Esophagus squamous epithelium (tissue), 5 donors: ENCODE results near the gene SRF. TPM values are rescaled to one million over a fixed set of nuclear protein-coding genes. Genes with fewer than 3 reads are reported as not detected.

Source experiments
- DNase-seq: peaks from one replicate; lab custom pipeline; 2025; lab: John Stamatoyannopoulos, UW
- H3K27ac ChIP-seq, 4 donors: fragments of 200-600 bp; sonication (generic); one replicate each; pipeline ENCODE4 v1.5.1; 2016 to 2019; ENCODE audit warnings: mild to moderate bottlenecking in 1 of 4
- H3K27me3 ChIP-seq, 4 donors: fragments of 200-600 bp; sonication (generic); 1 replicate in 3 of 4; 2 replicates in 1 of 4; pipeline versions ENCODE4 v1.5.1 to v1.6.0; 2017 to 2021; ENCODE audit warnings: antibody characterized with exemption in 1 of 4
- H3K36me3 ChIP-seq, 3 donors: fragments of 200-600 bp; sonication (generic); one replicate each; pipeline ENCODE4 v1.5.1; 2016 to 2019
- H3K4me1 ChIP-seq, 3 donors: fragments of 200-600 bp; sonication (generic); one replicate each; pipeline ENCODE4 v1.5.1; 2017 to 2019
- H3K4me3 ChIP-seq, 4 donors: fragments of 200-600 bp; sonication (generic); 1 replicate in 3 of 4; 2 replicates in 1 of 4; pipeline ENCODE4 v1.5.1; 2016 to 2019; ENCODE audit warnings: mild to moderate bottlenecking in 2 of 4, moderate library complexity in 1 of 4
- H3K9me3 ChIP-seq, 3 donors: fragments of 200-600 bp; sonication (generic); one replicate each; pipeline ENCODE4 v1.5.1; 2016 to 2019
- CTCF ChIP-seq, 6 experiments: fragments of 450-650 bp in 4 of 6; fragments of 200-600 bp in 2 of 6; sonication (generic) in 2 of 6; IDR thresholded peaks; one replicate each; pipeline ENCODE4 v1.5.1; 2016 to 2019; ENCODE audit warnings: antibody characterized with exemption in 6 of 6, mild to moderate bottlenecking in 4 of 6, moderate library complexity in 4 of 6
- POLR2A ChIP-seq, 4 donors: fragments of 450-650 bp; IDR thresholded peaks; one replicate each; pipeline ENCODE4 v1.6.1; 2017; ENCODE audit warnings: antibody characterized with exemption in 4 of 4, mild to moderate bottlenecking in 4 of 4, moderate library complexity in 3 of 4
- WGBS, 2 donors: methylation state at CpG; one replicate each; pipeline ENCODE4 v1.1.5; 2018; 5-methylcytosine and 5-hydroxymethylcytosine counted together
- intact Hi-C: fragments of 100-400 bp; cut with DNase I; formaldehyde crosslinking; loops from one replicate; pipeline ENCODE4 v1.15.0; 2022
- total RNA-seq, 4 donors: library from RNA; depleted of rRNA; stranded (reverse); fragments of >200 nt; gene quantifications; one replicate each; pipeline ENCODE4 v1.1.0, GENCODE V29; 2016
- donor health status: DM: yes; HTN: yes; CAD: no.

The SRF gene
- total RNA-seq, 4 donors from 2014 or later, result 22.0 to 38.9 (median 35.3) TPM

DNA sequence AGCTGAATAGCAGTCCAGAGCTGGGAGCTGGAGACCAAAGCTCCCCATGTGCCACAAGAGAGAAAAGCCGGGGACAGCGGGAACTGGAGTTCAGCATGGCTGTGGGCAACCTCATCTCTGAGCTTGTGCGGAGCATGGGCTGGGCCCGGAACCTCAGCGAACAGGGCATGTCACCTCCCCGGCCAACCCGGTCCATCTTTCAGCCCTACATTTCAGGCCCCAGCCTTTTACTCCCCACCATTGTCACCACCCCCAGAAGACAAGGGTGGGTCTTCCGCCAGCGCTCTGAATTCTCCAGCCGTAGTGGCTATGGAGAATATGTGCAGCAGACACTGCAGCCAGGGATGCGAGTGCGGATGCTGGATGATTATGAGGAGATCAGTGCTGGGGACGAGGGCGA lies 14.9 kb downstream of the SRF start:
- intact Hi-C loops, result no loop called here
- 93 to 96% methylated on average over 10 to 13 of the region's 14 CpGs for WGBS, 2 donors
- Histone ChIP-seq H3K9me3 (no peaks in the 10 kb centered on the region), H3K36me3 (peaks cover 0 to 65% (median 12%) of the 10 kb centered on the region in 3 donors), H3K4me1 (peaks cover 7 to 70% (median 37%) of the 10 kb centered on the region in 3 donors), H3K27ac (peak overlapping the region in 3 of 4 donors; percentile 64 to 79 (median 71)), H3K4me3 (no peak overlapping the region), H3K27me3 (no peaks in the 10 kb centered on the region)
- no peak for DNase-seq
- TF ChIP-seq CTCF (IDR thresholded peaks at IDR 0.05), result no peak
- TF ChIP-seq POLR2A (IDR thresholded peaks at IDR 0.05), result no peak

- 42 to 62% methylated on average over 1 to 4 of the region's 4 CpGs for WGBS, 2 donors
- no peak for DNase-seq
- Histone ChIP-seq H3K9me3 (no peaks in the 10 kb centered on the region), H3K36me3 (peaks cover 0 to 69% (median 12%) of the 10 kb centered on the region in 3 donors), H3K4me3 (no peak overlapping the region), H3K4me1 (peaks cover 7 to 64% (median 32%) of the 10 kb centered on the region in 3 donors), H3K27me3 (no peaks in the 10 kb centered on the region), H3K27ac (peak overlapping the region; percentile 57 to 79 (median 68))
- intact Hi-C loops, result no loop called here
- TF ChIP-seq POLR2A (IDR thresholded peaks at IDR 0.05), result no peak
- TF ChIP-seq CTCF (IDR thresholded peaks at IDR 0.05), result no peak
These were observed 15.6 kb downstream of the SRF start for GRCh38 chr6:43186706-43187105.

- DNase-seq, result no peak
- Histone ChIP-seq H3K4me3 (no peak overlapping the region), H3K27ac (peak overlapping the region in 1 of 4 donors; percentile 79), H3K9me3 (no peaks in the 10 kb centered on the region), H3K27me3 (no peaks in the 10 kb centered on the region), H3K36me3 (peaks cover under 1 to 80% (median 12%) of the 10 kb centered on the region in 3 donors), H3K4me1 (peaks cover 7 to 56% (median 29%) of the 10 kb centered on the region in 3 donors)
- intact Hi-C loops, result no loop called here
- WGBS, 2 donors, result 63 to 93% methylated on average over 1 to 3 of the region's 7 CpGs
- TF ChIP-seq POLR2A (IDR thresholded peaks at IDR 0.05) (no peak), CTCF (IDR thresholded peaks at IDR 0.05) (no peak)
These were observed 16.8 kb downstream of the SRF start for GRCh38 chr6:43187821-43188220.

DNA sequence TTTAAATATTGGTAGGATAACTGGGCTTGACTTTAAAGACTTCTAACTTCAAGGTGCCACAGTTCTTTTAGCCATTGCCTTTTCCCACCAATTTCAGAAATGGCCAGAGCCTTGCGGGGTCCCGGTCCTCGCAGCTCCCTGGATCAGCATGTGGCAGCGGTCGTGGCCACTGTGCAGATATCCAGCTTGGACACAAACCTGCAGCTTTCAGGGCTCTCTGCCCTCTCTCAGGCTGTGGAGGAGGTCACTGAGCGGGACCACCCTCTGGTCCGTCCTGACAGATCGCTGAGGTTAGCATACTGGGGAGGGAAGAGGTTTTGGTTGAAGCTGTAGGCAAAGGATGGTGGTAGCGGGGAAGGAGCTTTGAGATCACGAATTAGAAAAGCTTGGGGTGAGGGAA lies 17.4 kb downstream of the SRF start:
- TF ChIP-seq POLR2A (IDR thresholded peaks at IDR 0.05), result no peak
- TF ChIP-seq CTCF (IDR thresholded peaks at IDR 0.05), result no peak
- Histone ChIP-seq H3K36me3 (peaks cover 6 to 86% (median 15%) of the 10 kb centered on the region in 3 donors), H3K4me3 (no peak overlapping the region), H3K27ac (no peak overlapping the region), H3K27me3 (no peaks in the 10 kb centered on the region), H3K4me1 (peaks cover 7 to 50% (median 23%) of the 10 kb centered on the region in 3 donors), H3K9me3 (no peaks in the 10 kb centered on the region)
- intact Hi-C loops, result no loop called here
- 89 to 98% methylated on average over 10 of the region's 10 CpGs for WGBS, 2 donors
- no peak for DNase-seq

- peaks cover 7 to 92% (median 18%) of the 10 kb centered on the region in 3 donors for H3K36me3 ChIP-seq
- TF ChIP-seq CTCF (IDR thresholded peaks at IDR 0.05) (no peak), POLR2A (IDR thresholded peaks at IDR 0.05) (no peak)
- H3K27ac ChIP-seq, result no peak overlapping the region
- H3K4me3 ChIP-seq, result no peak overlapping the region
- no peak for DNase-seq
- 78 to 80% methylated on average over 6 of the region's 6 CpGs for WGBS, 2 donors
- H3K9me3 ChIP-seq, result no peaks in the 10 kb centered on the region
- no peaks in the 10 kb centered on the region for H3K27me3 ChIP-seq
- intact Hi-C loops, result no loop called here
- peaks cover 7 to 36% (median 14%) of the 10 kb centered on the region in 3 donors for H3K4me1 ChIP-seq
These were observed 18.8 kb downstream of the SRF start for GRCh38 chr6:43189776-43190304.
